ENCODE results near the gene ALKBH1.

Gene ALKBH1

DNA sequence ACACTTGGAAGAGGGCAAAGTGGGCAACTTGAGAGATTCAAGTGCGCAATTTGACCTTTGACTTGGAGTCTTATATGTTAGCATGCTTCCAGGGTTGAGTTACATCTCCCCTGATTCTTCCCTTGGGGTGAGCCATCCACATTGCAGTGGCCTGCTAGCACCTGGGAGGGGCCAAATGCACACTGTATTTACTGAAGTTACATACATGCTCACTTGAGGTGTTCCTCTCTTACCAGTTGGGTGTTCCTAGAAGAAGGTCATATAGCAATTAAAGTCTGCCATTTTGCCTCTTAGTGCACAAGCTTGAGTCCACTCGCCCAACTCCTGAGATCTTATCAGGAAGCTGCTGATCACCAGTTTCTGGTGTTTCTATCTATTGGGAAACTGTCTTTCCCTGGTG is 77.7 kb downstream of the ALKBH1 start:
- Histone ChIP-seq H3K36me3 (ENCODE audit: control insufficient read depth, low read length) (no peaks in the 10 kb centered on the region), H3K9me2 (replicated peaks; ENCODE audit: control insufficient read depth, low read length) (no peaks in the 10 kb centered on the region)

DNA sequence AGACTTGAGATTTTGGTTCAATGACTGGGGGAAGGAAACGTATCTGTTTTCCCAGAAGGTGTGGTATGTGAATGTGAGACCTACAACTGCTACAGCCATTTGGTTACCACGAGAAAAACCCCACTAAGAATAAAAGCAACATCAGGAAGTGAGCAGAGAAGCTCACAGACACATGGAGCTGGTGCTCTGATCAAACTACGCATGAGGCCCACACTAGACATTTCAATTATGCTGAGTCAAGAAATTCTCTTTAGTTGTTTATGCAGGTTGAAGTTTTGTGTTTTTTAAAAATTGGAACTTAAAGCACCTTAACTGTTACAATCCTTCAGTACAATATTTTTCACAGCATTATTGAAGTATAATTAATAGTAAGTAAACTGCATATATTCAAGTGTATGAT is 82.5 kb downstream of the ALKBH1 start:
- no peak overlapping the region for H3K4me3 ChIP-seq (ENCODE audit: low read length)
- TF ChIP-seq CTCF (IDR thresholded peaks at IDR 0.05; ENCODE audit: low read depth, low read length, poor library complexity, severe bottlenecking) (no peak), EZH2phosphoT487 (IDR thresholded peaks at IDR 0.05; ENCODE audit: borderline replicate concordance, low read length) (no peak)
- no peaks in the 10 kb centered on the region for H3F3A ChIP-seq (ENCODE audit: control insufficient read depth, insufficient read depth)
- H3K27ac ChIP-seq (ENCODE audit: low read depth, low read length), result no peak overlapping the region
- H3K36me3 ChIP-seq (ENCODE audit: control insufficient read depth, low read length), result no peaks in the 10 kb centered on the region
- H3K4me2 ChIP-seq (ENCODE audit: low read length), result no peak overlapping the region
- H3K27me3 ChIP-seq (ENCODE audit: control insufficient read depth, low read length), result no peaks in the 10 kb centered on the region
- no peaks in the 10 kb centered on the region for H3K4me1 ChIP-seq (ENCODE audit: control insufficient read depth, low read length)
- H3K9me2 ChIP-seq (replicated peaks; ENCODE audit: control insufficient read depth, low read length), result no peaks in the 10 kb centered on the region
- no peaks in the 10 kb centered on the region for H4K20me1 ChIP-seq (ENCODE audit: control insufficient read depth, insufficient read depth, low read depth, low read length)
- no peaks in the 10 kb centered on the region for H3K79me2 ChIP-seq (ENCODE audit: control insufficient read depth, low read length)
- H3K9me3 ChIP-seq (ENCODE audit: control insufficient read depth, insufficient read depth, low read length), result no peaks in the 10 kb centered on the region

More for the DNA sequence above, 77.7 kb downstream of the ALKBH1 start:
- Histone ChIP-seq H3K4me3 (ENCODE audit: low read length) (no peak overlapping the region), H3F3A (ENCODE audit: control insufficient read depth, insufficient read depth) (no peaks in the 10 kb centered on the region), H3K9me3 (ENCODE audit: control insufficient read depth, insufficient read depth, low read length) (peaks cover 14% of the 10 kb centered on the region; the same call in 1 of the 2 replicates), H3K4me2 (ENCODE audit: low read length) (no peak overlapping the region), H3K4me1 (ENCODE audit: control insufficient read depth, low read length) (no peaks in the 10 kb centered on the region), H3K27me3 (ENCODE audit: control insufficient read depth, low read length) (no peaks in the 10 kb centered on the region), H4K20me1 (ENCODE audit: control insufficient read depth, insufficient read depth, low read depth, low read length) (no peaks in the 10 kb centered on the region), H3K79me2 (ENCODE audit: control insufficient read depth, low read length) (no peaks in the 10 kb centered on the region), H3K27ac (ENCODE audit: low read depth, low read length) (no peak overlapping the region)
- TF ChIP-seq EZH2phosphoT487 (IDR thresholded peaks at IDR 0.05; ENCODE audit: borderline replicate concordance, low read length) (no peak), CTCF (IDR thresholded peaks at IDR 0.05; ENCODE audit: low read depth, low read length, poor library complexity, severe bottlenecking) (no peak)

DNA sequence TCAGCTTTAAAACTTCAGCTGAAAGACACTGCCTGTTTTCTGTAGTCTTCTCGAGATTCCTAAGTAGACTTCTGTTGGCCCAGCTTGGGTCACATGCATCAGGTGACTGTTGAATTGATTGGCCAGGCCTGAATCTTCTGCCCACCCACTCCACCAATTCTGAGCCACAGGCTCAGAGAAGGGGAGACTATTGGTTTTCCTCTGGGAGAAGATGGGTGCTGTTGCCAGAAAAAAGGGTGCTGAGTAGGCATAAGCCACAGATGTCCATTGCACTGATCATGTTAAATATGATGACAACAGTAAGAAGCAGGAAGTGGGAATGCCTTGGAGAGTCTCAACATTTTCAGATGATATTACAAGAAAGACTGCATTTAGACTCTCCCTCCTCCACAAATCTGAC is 84.6 kb downstream of the ALKBH1 start:
- H3K27me3 ChIP-seq (ENCODE audit: control insufficient read depth, low read length), result no peaks in the 10 kb centered on the region
- no peak overlapping the region for H3K27ac ChIP-seq (ENCODE audit: low read depth, low read length)
- no peaks in the 10 kb centered on the region for H3K9me3 ChIP-seq (ENCODE audit: control insufficient read depth, insufficient read depth, low read length)
- H3K4me2 ChIP-seq (ENCODE audit: low read length), result no peak overlapping the region
- no peaks in the 10 kb centered on the region for H3K79me2 ChIP-seq (ENCODE audit: control insufficient read depth, low read length)
- H3K36me3 ChIP-seq (ENCODE audit: control insufficient read depth, low read length), result no peaks in the 10 kb centered on the region
- no peaks in the 10 kb centered on the region for H3F3A ChIP-seq (ENCODE audit: control insufficient read depth, insufficient read depth)
- H4K20me1 ChIP-seq (ENCODE audit: control insufficient read depth, insufficient read depth, low read depth, low read length), result no peaks in the 10 kb centered on the region
- no peaks in the 10 kb centered on the region for H3K9me2 ChIP-seq (replicated peaks; ENCODE audit: control insufficient read depth, low read length)
- no peak overlapping the region for H3K4me3 ChIP-seq (ENCODE audit: low read length)
- no peaks in the 10 kb centered on the region for H3K4me1 ChIP-seq (ENCODE audit: control insufficient read depth, low read length)
- no peak for TF ChIP-seq CTCF (IDR thresholded peaks at IDR 0.05; ENCODE audit: low read depth, low read length, poor library complexity, severe bottlenecking)
- no peak for TF ChIP-seq EZH2phosphoT487 (IDR thresholded peaks at IDR 0.05; ENCODE audit: borderline replicate concordance, low read length)
